NCI-H2171 (cell line): ENCODE data around the gene B4GALNT4.
"Not testable (repeated sequence)": the region's sequence is repeated elsewhere in the genome, so short reads cannot be mapped to it uniquely, and the experiment has no call there.

Experiments used
- DNase-seq: peaks from one replicate; lab custom pipeline; 2025; lab: John Stamatoyannopoulos, UW

Gene B4GALNT4

GRCh38 chr11:358129-358800 lies 11.0 kb upstream of the B4GALNT4 start:
- no peak for DNase-seq

- DNase-seq: no peak
Measured at GRCh38 chr11:359181-359714, 10.1 kb upstream of the B4GALNT4 start.

- DNase-seq: no peak
Measured at GRCh38 chr11:360326-361280, 8.7 kb upstream of the B4GALNT4 start.

- DNase-seq: no peak
Measured at GRCh38 chr11:362642-363442, 6.5 kb upstream of the B4GALNT4 start.

GRCh38 chr11:363443-363805 lies 5.9 kb upstream of the B4GALNT4 start:
- not testable (repeated sequence) for DNase-seq

- peak; percentile 71 for DNase-seq
Measured at GRCh38 chr11:363948-364761, 5.1 kb upstream of the B4GALNT4 start.

- no peak for DNase-seq
Measured at GRCh38 chr11:364991-365725, 4.1 kb upstream of the B4GALNT4 start.

- no peak for DNase-seq
Measured at GRCh38 chr11:365831-366230, 3.5 kb upstream of the B4GALNT4 start.

- no peak for DNase-seq
Measured at GRCh38 chr11:367956-368413, 1.3 kb upstream of the B4GALNT4 start.

- DNase-seq: no peak
Measured at GRCh38 chr11:368414-369335, 624 bp upstream of the B4GALNT4 start.

- no peak for DNase-seq
Measured at GRCh38 chr11:370070-370941, 1.0 kb downstream of the B4GALNT4 start.

GRCh38 chr11:371051-371450 lies 1.8 kb downstream of the B4GALNT4 start:
- no peak for DNase-seq

GRCh38 chr11:371716-372590 lies 2.7 kb downstream of the B4GALNT4 start:
- DNase-seq: peak; percentile 13

- no peak for DNase-seq
Measured at GRCh38 chr11:372809-373715, 3.8 kb downstream of the B4GALNT4 start.

- DNase-seq: no peak
Measured at GRCh38 chr11:373716-374551, 4.6 kb downstream of the B4GALNT4 start.
